Stimulated activated CD4-positive, alpha-beta T cell treated with anti-CD3 and anti-CD28 coated beads, Interleukin-1b, Interleukin-23, amount 100 ng/mL, for 4 hours (primary cell): ENCODE measurements around the gene NECTIN1.
"Not testable (repeated sequence)": the region's sequence is repeated elsewhere in the genome, so short reads cannot be mapped to it uniquely, and the experiment has no call there.

Experiments
- DNase-seq, 2 donors: peaks; one replicate each; pipeline ENCODE4 v3.0.0-alpha.2; 2020; ENCODE audit warnings: low read depth in 2 of 2

NECTIN1 gene

GRCh38 chr11:119616586-119617339, 112.2 kb downstream of the NECTIN1 start:
- DNase-seq, result no peak

- no peak for DNase-seq
These were observed 113.2 kb downstream of the NECTIN1 start for GRCh38 chr11:119615882-119616196.

GRCh38 chr11:119615003-119615881, 113.8 kb downstream of the NECTIN1 start:
- DNase-seq, result no peak

- DNase-seq, result no peak
These were observed 114.6 kb downstream of the NECTIN1 start for GRCh38 chr11:119614222-119615002.

GRCh38 chr11:119612814-119613213, 116.2 kb downstream of the NECTIN1 start:
- no peak for DNase-seq

GRCh38 chr11:119610836-119611426, 118.1 kb downstream of the NECTIN1 start:
- DNase-seq, result no peak

- DNase-seq, result no peak
These were observed 120.2 kb downstream of the NECTIN1 start for GRCh38 chr11:119608781-119609180.

- no peak for DNase-seq
These were observed 120.8 kb downstream of the NECTIN1 start for GRCh38 chr11:119608201-119608600.

- no peak for DNase-seq
These were observed 121.3 kb downstream of the NECTIN1 start for GRCh38 chr11:119607726-119608125.

- no peak for DNase-seq
These were observed 123.8 kb downstream of the NECTIN1 start for GRCh38 chr11:119605137-119605665.

- DNase-seq, result no peak
These were observed 126.1 kb downstream of the NECTIN1 start for GRCh38 chr11:119602745-119603373.

- DNase-seq, result no peak
These were observed 129.0 kb downstream of the NECTIN1 start for GRCh38 chr11:119599864-119600541.

- not testable (repeated sequence) for DNase-seq
These were observed 133.1 kb downstream of the NECTIN1 start for GRCh38 chr11:119595941-119596340.

- DNase-seq, result no peak
These were observed 134.3 kb downstream of the NECTIN1 start for GRCh38 chr11:119594639-119595249.

- no peak for DNase-seq
These were observed 135.7 kb downstream of the NECTIN1 start for GRCh38 chr11:119593346-119593745.

- DNase-seq, result no peak
These were observed 136.4 kb downstream of the NECTIN1 start for GRCh38 chr11:119592642-119593041.

- DNase-seq, result no peak
These were observed 137.1 kb downstream of the NECTIN1 start for GRCh38 chr11:119591836-119592310.

- DNase-seq, result no peak
These were observed 138.2 kb downstream of the NECTIN1 start for GRCh38 chr11:119590651-119591351.

GRCh38 chr11:119589001-119589400, 140.0 kb downstream of the NECTIN1 start:
- DNase-seq, result no peak
